ENCODE measurements around the gene YPEL4.

Gene YPEL4

DNA sequence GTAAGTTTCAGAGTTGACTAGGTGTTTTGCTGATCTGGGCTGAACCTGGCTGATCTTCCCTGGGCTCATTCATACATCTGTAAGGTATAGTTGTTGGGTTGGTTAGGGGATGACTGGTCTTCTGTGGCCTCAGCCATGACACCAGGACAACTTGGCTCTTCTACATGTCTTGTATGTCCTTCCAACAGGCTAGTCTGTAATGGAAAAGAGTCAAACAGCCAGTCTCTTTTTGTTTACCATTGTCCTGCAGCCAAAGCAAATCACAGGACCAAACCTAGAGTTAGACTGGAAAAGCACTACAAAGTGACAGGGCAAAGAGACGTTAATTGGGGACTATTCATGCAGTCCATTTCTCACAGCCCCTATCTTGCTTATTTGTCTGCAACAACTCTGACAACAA is 34.4 kb downstream of the YPEL4 start:
- peaks cover 2% of the 10 kb centered on the region for H3K9me3 ChIP-seq (ENCODE audit: control insufficient read depth, low read length)
- peaks cover 22% of the 10 kb centered on the region for H3K36me3 ChIP-seq (ENCODE audit: control insufficient read depth, insufficient read depth, low read length)
- WGBS, 2 experiments, result 93 to 100% methylated on average over 1 of the region's 1 CpG
- no peaks in the 10 kb centered on the region for H3K4me1 ChIP-seq (ENCODE audit: control insufficient read depth, insufficient read depth, low read length)
- H3K27me3 ChIP-seq (ENCODE audit: control insufficient read depth, insufficient read depth, low read length, poor library complexity, severe bottlenecking), result no peaks in the 10 kb centered on the region
- H3K27ac ChIP-seq (ENCODE audit: insufficient read depth, low read depth, low read length, poor library complexity, severe bottlenecking), result no peak overlapping the region
- H3K4me3 ChIP-seq (ENCODE audit: insufficient read depth, low read depth, low read length), result no peak overlapping the region

GRCh38 chr11:57614234-57614772 is 35.4 kb downstream of the YPEL4 start:
- 81 to 83% methylated on average over 10 of the region's 10 CpGs for WGBS, 2 experiments
- H3K27ac ChIP-seq (ENCODE audit: insufficient read depth, low read depth, low read length, poor library complexity, severe bottlenecking), result no peak overlapping the region
- no peaks in the 10 kb centered on the region for H3K27me3 ChIP-seq (ENCODE audit: control insufficient read depth, insufficient read depth, low read length, poor library complexity, severe bottlenecking)
- H3K9me3 ChIP-seq (ENCODE audit: control insufficient read depth, low read length), result no peaks in the 10 kb centered on the region
- H3K4me3 ChIP-seq (ENCODE audit: insufficient read depth, low read depth, low read length), result no peak overlapping the region
- H3K4me1 ChIP-seq (ENCODE audit: control insufficient read depth, insufficient read depth, low read length), result no peaks in the 10 kb centered on the region
- H3K36me3 ChIP-seq (ENCODE audit: control insufficient read depth, insufficient read depth, low read length), result peaks cover 22% of the 10 kb centered on the region

- Histone ChIP-seq H3K36me3 (ENCODE audit: control insufficient read depth, insufficient read depth, low read length) (peaks cover 33% of the 10 kb centered on the region), H3K4me3 (ENCODE audit: insufficient read depth, low read depth, low read length) (no peak overlapping the region), H3K9me3 (ENCODE audit: control insufficient read depth, low read length) (no peaks in the 10 kb centered on the region), H3K4me1 (ENCODE audit: control insufficient read depth, insufficient read depth, low read length) (no peaks in the 10 kb centered on the region), H3K27me3 (ENCODE audit: control insufficient read depth, insufficient read depth, low read length, poor library complexity, severe bottlenecking) (no peaks in the 10 kb centered on the region), H3K27ac (ENCODE audit: insufficient read depth, low read depth, low read length, poor library complexity, severe bottlenecking) (no peak overlapping the region)
- WGBS, 2 experiments, result 94% methylated on average over 4 of the region's 4 CpGs
Observed at GRCh38 chr11:57610170-57610569, 39.5 kb downstream of the YPEL4 start.

DNA sequence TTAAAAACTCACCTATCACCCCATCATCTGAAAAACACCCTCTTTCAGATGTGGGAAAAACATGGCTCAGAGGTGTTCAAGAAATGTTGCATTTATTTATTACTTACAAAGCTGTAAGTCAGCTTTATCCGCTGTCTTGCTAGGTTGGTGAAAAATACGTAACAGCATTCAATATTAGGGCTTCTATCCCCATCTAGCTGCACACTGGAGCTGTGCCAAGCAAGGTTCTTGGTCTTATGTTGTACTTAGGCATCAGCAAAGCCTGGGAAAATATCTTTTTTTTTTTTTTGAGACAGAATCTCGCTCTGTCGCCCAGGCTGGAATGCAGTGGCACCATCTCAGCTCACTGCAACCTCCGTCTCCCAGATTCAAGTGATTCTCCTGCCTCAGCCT is 44.7 kb downstream of the YPEL4 start:
- Histone ChIP-seq H3K27me3 (ENCODE audit: control insufficient read depth, insufficient read depth, low read length, poor library complexity, severe bottlenecking) (no peaks in the 10 kb centered on the region), H3K4me1 (ENCODE audit: control insufficient read depth, insufficient read depth, low read length) (peaks cover 4% of the 10 kb centered on the region), H3K4me3 (ENCODE audit: insufficient read depth, low read depth, low read length) (no peak overlapping the region), H3K9me3 (ENCODE audit: control insufficient read depth, low read length) (no peaks in the 10 kb centered on the region), H3K36me3 (ENCODE audit: control insufficient read depth, insufficient read depth, low read length) (peaks cover 10% of the 10 kb centered on the region), H3K27ac (ENCODE audit: insufficient read depth, low read depth, low read length, poor library complexity, severe bottlenecking) (no peak overlapping the region)
- WGBS, 2 experiments, result 93% methylated on average over 5 of the region's 5 CpGs

- WGBS, 2 experiments, result 81 to 89% methylated on average over 7 to 8 of the region's 8 CpGs
- Histone ChIP-seq H3K27me3 (ENCODE audit: control insufficient read depth, insufficient read depth, low read length, poor library complexity, severe bottlenecking) (no peaks in the 10 kb centered on the region), H3K36me3 (ENCODE audit: control insufficient read depth, insufficient read depth, low read length) (peaks cover 10% of the 10 kb centered on the region)
Observed at GRCh38 chr11:57604296-57605027, 45.2 kb downstream of the YPEL4 start.

DNA sequence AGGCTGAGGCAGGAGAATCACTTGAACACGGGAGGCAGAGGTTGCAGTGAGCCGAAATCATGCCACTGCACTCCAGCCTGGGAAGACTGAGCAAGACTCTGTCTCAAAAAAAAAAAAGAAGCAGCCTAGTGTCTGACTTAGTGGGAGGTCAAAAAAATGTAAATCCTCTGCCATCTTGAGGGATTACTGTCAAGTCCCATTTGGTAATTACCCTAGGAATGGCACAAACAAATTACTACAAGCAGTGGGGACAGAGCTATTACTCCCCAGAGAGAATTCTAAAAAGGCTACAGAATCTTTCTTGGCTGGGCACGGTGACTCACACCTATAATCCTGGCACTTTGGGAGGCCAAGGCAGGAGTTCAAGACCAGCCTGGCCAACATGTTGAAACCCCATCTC is 48.4 kb downstream of the YPEL4 start:
- 80 to 88% methylated on average over 3 of the region's 3 CpGs for WGBS, 2 experiments
- peaks cover 19% of the 10 kb centered on the region for H3K4me1 ChIP-seq (ENCODE audit: control insufficient read depth, insufficient read depth, low read length)
- no peak overlapping the region for H3K4me3 ChIP-seq (ENCODE audit: insufficient read depth, low read depth, low read length)
- no peaks in the 10 kb centered on the region for H3K27me3 ChIP-seq (ENCODE audit: control insufficient read depth, insufficient read depth, low read length, poor library complexity, severe bottlenecking)
- no peaks in the 10 kb centered on the region for H3K9me3 ChIP-seq (ENCODE audit: control insufficient read depth, low read length)
- no peaks in the 10 kb centered on the region for H3K36me3 ChIP-seq (ENCODE audit: control insufficient read depth, insufficient read depth, low read length)
- no peak overlapping the region for H3K27ac ChIP-seq (ENCODE audit: insufficient read depth, low read depth, low read length, poor library complexity, severe bottlenecking)

More at GRCh38 chr11:57604296-57605027, 45.2 kb downstream of the YPEL4 start:
- H3K4me1 ChIP-seq (ENCODE audit: control insufficient read depth, insufficient read depth, low read length), result peaks cover 7% of the 10 kb centered on the region
- H3K4me3 ChIP-seq (ENCODE audit: insufficient read depth, low read depth, low read length), result no peak overlapping the region
- H3K9me3 ChIP-seq (ENCODE audit: control insufficient read depth, low read length), result no peaks in the 10 kb centered on the region
- no peak overlapping the region for H3K27ac ChIP-seq (ENCODE audit: insufficient read depth, low read depth, low read length, poor library complexity, severe bottlenecking)

DNA sequence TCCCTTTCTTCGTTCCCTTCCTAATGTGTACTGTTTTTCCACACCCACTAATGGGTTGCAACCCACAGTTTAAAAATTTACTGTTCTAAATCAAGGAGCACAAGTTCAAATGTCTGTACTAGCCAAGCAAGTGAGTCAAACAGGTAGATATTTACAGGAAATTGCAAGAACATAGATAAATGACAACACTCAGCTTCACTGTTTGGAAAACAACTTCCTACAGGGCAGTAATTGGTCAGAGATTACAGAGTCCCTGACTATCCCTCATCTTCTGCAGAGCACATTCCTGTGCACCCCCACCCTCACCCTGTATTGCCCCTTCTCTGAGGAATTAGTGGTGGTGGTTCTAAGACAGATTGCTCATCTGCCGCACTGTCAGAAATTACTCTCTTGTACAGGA is 50.3 kb downstream of the YPEL4 start:
- 74% methylated on average over 2 of the region's 2 CpGs for WGBS, 2 experiments
- no peak overlapping the region for H3K27ac ChIP-seq (ENCODE audit: insufficient read depth, low read depth, low read length, poor library complexity, severe bottlenecking)

GRCh38 chr11:57598831-57599155 is 50.9 kb downstream of the YPEL4 start:
- Histone ChIP-seq H3K27me3 (ENCODE audit: control insufficient read depth, insufficient read depth, low read length, poor library complexity, severe bottlenecking) (no peaks in the 10 kb centered on the region), H3K4me3 (ENCODE audit: insufficient read depth, low read depth, low read length) (peak overlapping the region; percentile 44), H3K4me1 (ENCODE audit: control insufficient read depth, insufficient read depth, low read length) (peaks cover 29% of the 10 kb centered on the region), H3K9me3 (ENCODE audit: control insufficient read depth, low read length) (no peaks in the 10 kb centered on the region), H3K27ac (ENCODE audit: insufficient read depth, low read depth, low read length, poor library complexity, severe bottlenecking) (peak overlapping the region; percentile 96), H3K36me3 (ENCODE audit: control insufficient read depth, insufficient read depth, low read length) (no peaks in the 10 kb centered on the region)
- WGBS, 2 experiments, result 72 to 77% methylated on average over 5 of the region's 5 CpGs

More for the DNA sequence above, 50.3 kb downstream of the YPEL4 start:
- no peaks in the 10 kb centered on the region for H3K27me3 ChIP-seq (ENCODE audit: control insufficient read depth, insufficient read depth, low read length, poor library complexity, severe bottlenecking)
- H3K9me3 ChIP-seq (ENCODE audit: control insufficient read depth, low read length), result no peaks in the 10 kb centered on the region
- no peak overlapping the region for H3K4me3 ChIP-seq (ENCODE audit: insufficient read depth, low read depth, low read length)
- no peaks in the 10 kb centered on the region for H3K36me3 ChIP-seq (ENCODE audit: control insufficient read depth, insufficient read depth, low read length)
- H3K4me1 ChIP-seq (ENCODE audit: control insufficient read depth, insufficient read depth, low read length), result peaks cover 28% of the 10 kb centered on the region

GRCh38 chr11:57597916-57598830 is 51.5 kb downstream of the YPEL4 start:
- Histone ChIP-seq H3K27ac (ENCODE audit: insufficient read depth, low read depth, low read length, poor library complexity, severe bottlenecking) (peak overlapping the region; percentile 96), H3K36me3 (ENCODE audit: control insufficient read depth, insufficient read depth, low read length) (no peaks in the 10 kb centered on the region), H3K4me3 (ENCODE audit: insufficient read depth, low read depth, low read length) (peak overlapping the region; percentile 44), H3K4me1 (ENCODE audit: control insufficient read depth, insufficient read depth, low read length) (peaks cover 34% of the 10 kb centered on the region), H3K9me3 (ENCODE audit: control insufficient read depth, low read length) (no peaks in the 10 kb centered on the region), H3K27me3 (ENCODE audit: control insufficient read depth, insufficient read depth, low read length, poor library complexity, severe bottlenecking) (no peaks in the 10 kb centered on the region)
- 2 to 3% methylated on average over 31 of the region's 33 CpGs for WGBS, 2 experiments

DNA sequence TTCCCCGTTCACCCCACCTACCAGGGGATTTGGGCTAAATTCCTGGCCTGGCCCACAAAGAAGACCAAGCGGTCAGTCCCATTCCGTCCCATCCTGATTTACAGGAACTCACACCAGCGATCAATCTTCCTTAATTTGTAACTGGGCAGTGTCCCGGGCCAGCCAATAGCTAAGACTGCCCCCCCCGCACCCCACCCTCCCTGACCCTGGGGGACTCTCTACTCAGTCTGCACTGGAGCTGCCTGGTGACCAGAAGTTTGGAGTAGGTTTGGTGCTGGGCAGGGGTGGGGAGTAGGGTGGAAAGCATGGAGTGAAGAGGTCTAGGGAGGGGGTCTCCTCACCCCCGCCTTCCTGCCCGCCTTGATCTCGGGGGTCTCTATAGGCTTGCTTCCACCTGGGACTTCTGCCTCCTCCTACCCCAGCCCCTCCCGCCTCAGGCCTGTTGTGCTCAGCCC is 52.2 kb downstream of the YPEL4 start, which contains the start of gene SERPING1:
Gene SERPING1 (plus strand): TSS at position 225 of the 455 bp plus-strand sequence. CDS start 586 bp downstream, outside the sequence.
- Histone ChIP-seq H3K27ac (ENCODE audit: insufficient read depth, low read depth, low read length, poor library complexity, severe bottlenecking) (peak within 1 kb of the TSS; percentile 96), H3K9me3 (ENCODE audit: control insufficient read depth, low read length) (no peaks in the 10 kb centered on the region), H3K27me3 (ENCODE audit: control insufficient read depth, insufficient read depth, low read length, poor library complexity, severe bottlenecking) (no peaks in the 10 kb centered on the region), H3K36me3 (ENCODE audit: control insufficient read depth, insufficient read depth, low read length) (no peaks in the 10 kb centered on the region), H3K4me1 (ENCODE audit: control insufficient read depth, insufficient read depth, low read length) (peaks cover 34% of the 10 kb centered on the region), H3K4me3 (ENCODE audit: insufficient read depth, low read depth, low read length) (peak within 1 kb of the TSS; percentile 44)
- WGBS, 2 experiments, result 0 to 1% methylated on average over 10 of the region's 10 CpGs
